Measurements from ENCODE around the gene LINC01488.

Gene LINC01488

GRCh38 chr11:69476509-69476961, 4.9 kb upstream of the LINC01488 start:
- no peak for DNase-seq

DNA sequence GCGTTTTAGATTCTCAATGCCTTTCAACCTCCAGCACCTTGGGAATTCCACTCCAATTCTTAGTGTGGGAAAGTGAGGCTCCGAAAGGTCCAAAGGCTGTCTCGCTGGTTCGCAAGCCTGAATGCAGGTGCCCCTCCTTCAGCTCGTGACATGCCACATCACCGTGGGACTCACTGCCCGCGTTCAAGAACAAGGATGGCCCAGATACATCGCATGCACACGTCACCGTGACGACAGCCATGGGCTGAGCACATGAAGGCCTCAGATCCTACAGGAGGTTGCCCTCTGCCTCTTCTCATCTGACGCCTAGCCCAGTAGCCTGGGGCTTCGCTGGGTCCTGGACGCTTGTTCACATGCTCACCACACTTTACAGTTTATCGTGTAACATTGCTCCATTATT, 4.4 kb upstream of the LINC01488 start:
- no peak for DNase-seq

DNA sequence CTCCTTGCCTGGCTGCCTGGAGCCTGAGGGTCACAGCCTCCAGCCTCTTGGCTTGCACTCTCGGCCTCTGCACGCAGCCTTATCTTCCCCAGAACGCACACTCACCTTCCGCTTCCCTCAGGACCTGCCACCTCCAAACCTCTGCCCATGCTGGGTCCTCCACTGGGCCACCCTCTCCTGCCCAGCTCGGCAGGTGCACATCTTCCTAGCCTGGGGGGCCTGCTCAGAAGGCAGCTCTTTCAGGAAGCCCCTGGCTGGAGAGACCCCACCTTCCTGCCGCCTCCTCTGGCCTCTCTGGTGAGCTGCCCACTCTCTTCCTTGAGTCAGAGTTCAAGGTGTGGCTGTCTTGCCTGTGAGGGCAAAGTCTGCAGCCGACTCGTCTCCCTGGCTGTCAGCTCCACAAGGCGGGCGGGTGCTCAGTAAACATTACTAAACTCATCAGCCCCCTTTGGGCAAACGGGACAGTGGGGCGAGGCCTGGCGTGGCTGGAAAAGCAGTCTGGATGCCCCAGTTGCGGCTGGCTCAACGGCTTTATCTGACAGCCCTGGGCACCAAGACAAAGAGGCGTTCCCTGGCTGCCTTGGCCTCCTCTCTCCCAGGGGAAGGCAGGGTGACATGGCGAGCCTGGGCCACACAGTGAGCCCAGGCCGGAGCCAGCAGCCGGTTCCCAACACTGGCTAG, 1.7 kb upstream of the LINC01488 start:
- DNase-seq: no peak

- no peak for DNase-seq
These were observed 693 bp upstream of the LINC01488 start for GRCh38 chr11:69480547-69481392.

DNA sequence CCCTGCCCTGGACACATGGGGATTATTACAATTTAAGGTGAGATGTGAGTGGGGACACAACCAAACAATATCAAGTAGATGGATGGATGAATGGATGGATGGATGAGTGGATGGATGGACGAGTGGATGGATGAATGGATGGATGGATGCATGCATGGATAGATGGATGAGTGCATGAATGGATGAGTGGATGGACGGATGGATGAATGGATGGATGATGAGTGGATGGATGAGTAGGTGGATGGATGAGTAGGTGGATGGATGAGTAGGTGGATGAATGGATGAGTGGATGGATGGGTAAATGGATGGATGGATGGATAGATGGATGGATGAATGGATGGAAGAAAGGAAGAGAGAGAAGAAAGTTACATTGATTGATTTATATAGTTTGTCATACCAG, 859 bp downstream of the LINC01488 start:
- no peak for DNase-seq

GRCh38 chr11:69483170-69483569, 1.7 kb downstream of the LINC01488 start:
- no peak for DNase-seq

DNA sequence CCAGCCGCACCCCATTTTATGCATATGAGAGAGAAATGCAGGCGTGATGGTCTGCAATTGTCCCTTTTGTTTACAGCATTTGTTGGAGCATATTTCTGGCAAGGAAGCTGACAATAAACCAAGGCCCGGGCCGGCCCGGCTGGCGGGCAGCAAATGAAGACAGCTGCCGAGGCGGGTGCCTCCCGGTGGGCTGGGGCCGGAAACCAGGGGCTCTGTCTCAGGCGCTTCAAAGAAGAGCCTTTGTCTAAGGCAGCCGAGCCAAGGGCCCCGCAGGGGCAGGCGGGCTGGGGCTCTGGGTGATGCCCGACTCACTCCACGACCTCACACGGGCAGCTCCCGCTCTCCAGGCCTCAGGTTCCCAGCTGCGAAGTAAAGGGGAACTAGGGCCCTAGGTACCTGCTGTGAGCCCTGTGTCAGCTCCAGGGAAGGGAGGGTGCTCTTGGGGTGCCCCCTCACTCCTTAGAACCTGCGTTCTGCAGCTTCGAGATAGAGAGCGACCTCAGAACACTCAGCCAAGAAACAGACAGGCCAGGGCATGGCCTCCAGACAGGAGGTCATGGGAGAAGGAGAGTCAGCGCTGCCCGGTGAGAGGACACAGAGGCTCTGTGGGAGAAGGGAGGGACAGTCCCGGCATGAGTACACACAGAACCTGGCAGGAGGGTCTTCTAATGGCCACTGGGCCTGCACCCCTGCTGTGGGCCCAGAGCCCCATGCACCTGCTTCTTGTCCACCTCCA, 2.4 kb downstream of the LINC01488 start:
- DNase-seq: no peak

DNA sequence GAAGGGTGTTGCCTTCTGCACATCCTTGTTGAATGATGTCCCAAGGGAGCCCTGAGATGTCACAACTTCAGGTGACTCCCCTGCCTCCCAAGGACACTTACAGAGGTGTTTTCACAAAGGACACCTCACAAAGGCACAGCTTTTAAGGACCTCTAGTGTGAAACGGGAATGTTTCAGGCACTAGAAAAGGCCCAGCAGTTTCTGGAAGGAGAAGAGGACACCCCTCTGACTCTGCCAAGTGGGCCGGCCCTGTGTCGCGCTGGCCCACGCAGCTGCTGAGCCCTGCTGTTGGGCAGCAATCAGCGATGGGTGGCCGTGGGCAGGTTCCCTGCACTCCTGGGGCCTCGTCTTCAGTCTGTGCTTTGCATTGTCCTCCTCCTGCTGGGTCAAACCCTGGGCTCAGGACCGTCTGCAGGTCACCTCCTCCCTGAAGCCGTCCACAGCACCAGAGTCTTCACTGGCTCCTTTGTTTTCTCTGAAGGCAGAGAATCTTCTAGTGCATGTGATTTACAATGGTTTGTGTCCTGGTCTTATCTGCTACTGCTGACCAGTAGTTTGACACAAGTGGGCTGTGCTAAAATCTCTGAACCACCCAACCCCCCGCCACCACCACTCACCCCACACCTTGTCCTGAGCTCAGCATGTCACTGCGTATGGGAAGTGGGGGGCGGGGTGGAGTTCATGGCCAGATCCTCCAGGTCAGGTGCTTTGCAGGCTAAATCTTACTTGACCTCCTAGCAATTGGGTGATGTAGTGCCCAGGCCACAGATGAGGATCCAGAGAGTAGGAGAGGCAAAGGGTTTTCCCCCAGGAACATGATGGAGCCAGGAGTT, 3.2 kb downstream of the LINC01488 start:
- no peak for DNase-seq

DNA sequence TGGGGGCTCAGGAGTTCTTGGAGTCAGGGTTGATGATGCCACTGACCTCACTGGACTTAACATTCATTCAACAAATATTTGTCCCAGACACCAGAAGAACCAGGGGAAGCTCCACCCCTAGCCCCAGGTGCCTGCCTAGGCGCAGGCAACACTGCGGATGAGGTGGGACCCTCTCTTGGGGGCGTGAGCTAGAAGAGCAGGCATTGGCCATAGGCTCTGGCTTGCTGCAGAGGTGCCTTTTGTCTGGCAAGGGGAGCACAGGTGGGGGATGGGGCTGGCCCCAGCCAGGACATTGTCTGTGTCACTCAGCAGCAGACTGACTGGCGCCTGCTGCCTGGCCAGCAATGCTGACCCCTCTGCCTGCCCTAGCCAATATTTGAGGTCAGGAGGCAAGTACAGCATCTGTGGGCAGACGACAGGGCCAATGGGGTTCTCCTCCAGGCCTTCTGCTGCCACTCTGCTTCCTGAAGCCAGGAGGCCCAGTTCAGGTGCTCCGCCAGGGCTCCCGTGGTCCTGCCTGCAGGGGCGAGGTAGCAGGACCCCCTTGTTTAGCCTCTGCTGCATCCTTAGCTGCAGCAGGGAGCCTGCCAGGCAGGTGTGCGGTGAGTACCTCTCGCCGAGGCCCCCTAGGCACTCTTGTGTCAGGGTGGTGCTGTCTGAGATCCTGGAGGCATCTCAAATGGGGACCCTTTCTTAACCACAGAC, 4.0 kb downstream of the LINC01488 start:
- no peak for DNase-seq

GRCh38 chr11:69486056-69486772, 4.8 kb downstream of the LINC01488 start:
- DNase-seq: no peak

DNA sequence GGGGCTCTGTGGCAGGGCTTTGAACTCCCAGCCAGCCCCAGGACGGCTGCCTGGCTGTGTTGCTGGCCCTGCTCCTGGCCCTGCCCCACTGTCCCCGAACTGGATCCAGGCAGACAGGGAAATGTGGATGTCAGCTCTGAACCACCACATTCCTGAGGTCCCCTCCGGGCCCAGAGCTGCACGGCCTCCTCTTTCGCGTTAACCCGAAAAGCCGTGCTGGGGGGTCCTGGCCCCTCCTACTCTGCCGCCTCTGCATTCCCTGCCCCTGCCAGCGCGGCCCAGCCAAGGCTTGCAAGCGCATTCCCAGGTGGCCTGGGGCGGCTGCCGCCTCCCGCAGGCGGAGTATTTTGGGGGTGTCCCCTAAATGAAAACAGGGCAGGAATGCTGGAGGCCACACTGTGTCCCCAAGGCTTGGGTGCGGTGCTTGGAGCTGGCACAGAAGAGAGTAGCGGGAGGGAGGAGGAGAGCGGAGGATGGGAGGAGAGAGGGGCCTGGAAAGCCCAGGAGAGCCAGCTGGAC, 5.4 kb downstream of the LINC01488 start:
- no peak for DNase-seq

DNA sequence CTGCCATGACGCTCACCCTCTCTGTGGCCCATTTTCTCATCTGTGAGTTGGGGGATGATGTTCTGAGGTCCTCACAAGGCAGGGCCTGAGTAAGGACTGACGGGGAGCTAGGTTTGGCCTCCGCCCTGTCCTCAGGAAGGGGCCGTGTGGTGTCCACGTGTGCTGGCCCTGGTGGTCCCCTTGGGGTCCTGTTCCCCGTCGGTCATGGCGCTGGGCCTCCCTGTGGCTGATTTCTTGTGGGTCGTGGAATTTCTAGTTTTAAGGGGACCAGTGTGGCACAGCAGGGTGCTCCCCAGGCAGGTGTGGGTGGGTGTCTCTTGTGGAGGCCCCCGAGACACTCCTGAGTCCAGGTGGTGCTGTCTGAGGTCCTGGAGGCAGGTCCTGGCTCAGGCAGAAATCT, 5.9 kb downstream of the LINC01488 start:
- DNase-seq: no peak

DNA sequence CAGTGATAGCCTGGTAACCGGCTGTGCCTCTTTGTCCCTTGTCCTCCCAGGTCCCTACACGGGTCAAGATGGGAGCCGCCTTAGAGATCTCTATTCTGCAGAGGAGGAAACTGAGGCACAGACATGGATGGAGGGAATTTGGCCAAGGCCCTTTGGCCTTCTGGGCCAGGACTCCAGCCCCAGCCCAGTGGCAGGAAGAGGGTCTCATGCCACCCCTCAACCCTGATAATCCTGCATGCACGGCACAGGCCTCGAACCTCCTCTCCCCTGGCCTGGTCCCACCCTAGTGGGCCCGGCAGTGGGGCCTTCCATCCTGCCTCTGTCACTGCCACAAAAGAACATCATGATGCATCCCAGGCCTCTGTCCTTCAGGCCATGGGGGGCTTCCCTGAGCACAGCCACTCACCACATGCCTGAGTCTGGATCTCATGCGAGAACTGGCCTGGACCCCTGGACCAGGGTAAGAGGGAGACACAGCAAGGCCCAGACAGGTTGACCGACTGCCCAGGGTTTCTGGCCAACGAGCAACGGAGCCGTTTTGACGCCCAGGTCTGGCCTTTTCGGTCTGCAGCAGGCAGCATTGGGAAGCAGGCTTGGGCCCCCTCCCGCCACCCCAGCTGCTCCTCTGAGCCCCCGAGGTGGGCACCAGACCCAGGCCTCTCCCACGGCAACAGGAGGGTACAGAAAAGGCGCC, 6.5 kb downstream of the LINC01488 start:
- no peak for DNase-seq

DNA sequence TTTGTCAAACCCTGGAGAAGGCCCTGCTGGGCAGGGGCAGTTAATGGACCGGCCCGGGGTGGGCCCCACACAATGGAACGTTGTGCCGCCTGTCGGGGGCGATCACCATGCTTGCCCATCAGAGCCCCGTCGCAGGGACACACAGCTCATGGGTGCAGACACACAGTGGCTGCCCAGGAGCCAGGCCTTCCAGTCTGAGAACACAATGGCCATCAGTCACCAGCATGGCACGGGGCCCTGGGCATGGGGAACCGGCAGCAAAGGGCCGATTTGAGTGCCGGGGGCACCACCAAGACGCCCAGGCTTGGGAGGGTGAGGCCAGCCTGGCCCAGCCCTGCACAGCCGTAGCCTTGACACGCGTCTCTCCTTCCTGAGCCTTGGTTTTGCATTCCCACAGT, 7.1 kb downstream of the LINC01488 start:
- no peak for DNase-seq

- DNase-seq: no peak
These were observed 7.7 kb downstream of the LINC01488 start for GRCh38 chr11:69489031-69489745.

DNA sequence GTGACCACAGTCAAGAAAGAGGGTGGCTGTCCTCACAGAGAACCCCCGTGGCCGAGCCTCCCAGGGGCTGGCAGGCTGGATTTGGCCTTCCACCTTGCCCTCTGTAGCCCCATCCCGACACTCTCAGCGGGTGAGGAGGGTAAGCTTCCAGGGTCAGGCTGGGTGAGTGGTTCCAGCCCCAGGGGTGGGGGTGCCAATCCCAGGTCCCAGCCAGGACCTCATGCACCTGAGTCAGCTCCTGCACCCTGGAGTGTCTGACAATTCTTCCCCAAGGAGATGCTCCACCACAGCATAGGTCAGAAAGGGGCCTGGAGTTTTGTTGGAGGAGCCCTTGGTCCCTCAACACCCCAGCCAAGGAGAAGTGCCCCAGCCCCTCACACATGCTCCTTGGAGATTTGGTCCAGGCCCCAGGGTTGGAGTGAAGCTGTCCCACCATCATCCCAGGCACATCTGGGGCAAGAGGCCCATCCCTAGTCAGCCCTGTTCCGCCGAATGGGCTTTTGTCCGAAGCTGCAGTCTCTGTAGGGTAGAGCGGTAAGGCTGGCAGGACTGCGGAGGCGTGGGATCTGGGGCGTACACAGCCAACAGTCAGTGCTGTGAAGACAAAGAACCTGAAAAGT, 8.4 kb downstream of the LINC01488 start:
- no peak for DNase-seq

GRCh38 chr11:69490516-69490915, 9.1 kb downstream of the LINC01488 start:
- DNase-seq: no peak
